Retinal pigment epithelial cell (primary cell): ENCODE results near the gene AMBRA1.

Source experiments
- DNase-seq: peaks from one replicate; pipeline ENCODE4 v3.0.0-alpha.2; 2010; ENCODE audit warnings: low read depth
- H3K4me3 ChIP-seq: 2 replicates; pipeline ENCODE4 v1.5.1; 2011; ENCODE audit warnings: mild to moderate bottlenecking, low read length, control low read depth, moderate library complexity
- TF ChIP-seq, protein P1 (sequence below): conservative IDR thresholded peaks from 2 replicates; pipeline ENCODE4 v1.5.1; 2011; ENCODE audit warnings: low read depth, low read length, control low read depth, inconsistent platforms

Gene AMBRA1

DNA sequence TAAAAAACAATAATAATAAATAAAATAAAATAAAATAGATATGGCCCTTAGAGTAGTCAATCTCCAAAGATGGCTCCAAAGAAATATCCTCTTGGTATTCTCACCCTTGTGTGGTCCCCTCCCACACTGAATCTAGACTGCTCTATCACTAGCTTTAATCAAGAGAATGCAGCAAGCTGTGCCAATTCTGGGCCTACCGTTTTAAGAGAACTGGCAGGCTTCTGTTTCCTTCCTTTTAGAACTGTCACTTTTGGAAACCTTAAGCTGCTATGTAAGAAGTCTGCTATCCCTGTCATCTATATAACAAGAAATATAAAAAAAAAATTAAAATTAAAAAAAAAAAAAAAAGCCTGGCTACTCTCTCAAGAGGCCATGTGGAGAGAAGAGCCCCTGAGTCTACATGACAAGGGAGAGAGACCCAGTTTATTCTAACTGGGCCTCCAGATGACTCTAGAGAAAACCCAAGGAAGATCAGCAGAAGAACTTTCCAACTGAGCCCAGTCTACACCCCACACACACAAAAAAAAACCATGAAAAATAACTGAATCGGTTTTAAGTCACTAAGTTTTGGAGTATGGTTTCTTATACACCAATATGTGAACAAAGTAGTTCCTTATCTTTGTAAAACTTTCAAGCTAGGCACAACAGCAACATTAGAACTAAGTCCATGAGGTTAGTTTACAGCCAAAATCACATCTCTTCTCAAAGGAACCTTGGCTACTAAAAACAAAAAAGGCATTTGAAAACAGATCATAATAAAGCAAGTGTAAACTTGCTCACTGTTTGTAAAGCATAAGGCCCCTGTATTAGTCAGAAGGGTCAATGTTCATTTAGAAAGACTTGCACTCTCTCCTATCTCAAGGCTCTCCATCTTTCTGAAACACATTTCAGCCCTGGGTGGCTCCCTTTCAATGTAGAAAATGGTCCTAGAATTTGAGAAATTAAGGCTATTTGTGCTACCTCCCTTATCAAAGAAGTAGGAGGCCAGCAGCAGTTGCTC is 67.3 kb downstream of the AMBRA1 start:
- no peak for DNase-seq
- TF ChIP-seq, protein P1, sequence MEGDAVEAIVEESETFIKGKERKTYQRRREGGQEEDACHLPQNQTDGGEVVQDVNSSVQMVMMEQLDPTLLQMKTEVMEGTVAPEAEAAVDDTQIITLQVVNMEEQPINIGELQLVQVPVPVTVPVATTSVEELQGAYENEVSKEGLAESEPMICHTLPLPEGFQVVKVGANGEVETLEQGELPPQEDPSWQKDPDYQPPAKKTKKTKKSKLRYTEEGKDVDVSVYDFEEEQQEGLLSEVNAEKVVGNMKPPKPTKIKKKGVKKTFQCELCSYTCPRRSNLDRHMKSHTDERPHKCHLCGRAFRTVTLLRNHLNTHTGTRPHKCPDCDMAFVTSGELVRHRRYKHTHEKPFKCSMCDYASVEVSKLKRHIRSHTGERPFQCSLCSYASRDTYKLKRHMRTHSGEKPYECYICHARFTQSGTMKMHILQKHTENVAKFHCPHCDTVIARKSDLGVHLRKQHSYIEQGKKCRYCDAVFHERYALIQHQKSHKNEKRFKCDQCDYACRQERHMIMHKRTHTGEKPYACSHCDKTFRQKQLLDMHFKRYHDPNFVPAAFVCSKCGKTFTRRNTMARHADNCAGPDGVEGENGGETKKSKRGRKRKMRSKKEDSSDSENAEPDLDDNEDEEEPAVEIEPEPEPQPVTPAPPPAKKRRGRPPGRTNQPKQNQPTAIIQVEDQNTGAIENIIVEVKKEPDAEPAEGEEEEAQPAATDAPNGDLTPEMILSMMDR: no peak
- no peak overlapping the region for H3K4me3 ChIP-seq

DNA sequence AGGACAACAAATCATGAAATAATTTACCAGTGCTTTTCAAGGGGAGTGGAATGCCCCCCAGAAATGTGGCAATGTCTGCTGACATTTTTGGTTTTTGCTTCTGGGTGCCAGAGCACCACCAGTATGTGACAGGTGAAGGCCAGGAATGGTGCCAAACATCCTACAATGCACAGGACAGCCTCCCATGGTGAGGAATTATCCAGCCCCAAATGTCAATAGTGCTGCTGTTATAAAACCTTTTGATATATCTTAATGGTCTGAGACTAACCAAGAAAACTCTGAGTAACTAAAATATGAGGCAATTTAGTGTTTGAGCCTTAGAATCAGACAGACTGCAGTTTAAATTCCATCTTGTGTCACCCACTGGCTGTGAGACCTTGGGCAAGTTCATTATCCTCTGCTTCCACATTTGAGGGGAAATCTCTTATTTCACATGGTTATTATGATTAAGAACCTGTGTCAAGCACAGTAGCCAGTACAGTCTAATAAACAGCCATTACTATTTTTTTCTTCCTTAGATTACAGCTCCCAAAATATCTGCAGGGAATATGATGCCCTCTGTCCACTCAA is 69.5 kb downstream of the AMBRA1 start:
- no peak overlapping the region for H3K4me3 ChIP-seq
- no peak for DNase-seq
- TF ChIP-seq, protein P1: no peak

GRCh38 chr11:46523290-46523689 is 70.5 kb downstream of the AMBRA1 start:
- TF ChIP-seq, protein P1: no peak
- DNase-seq: no peak
- no peak overlapping the region for H3K4me3 ChIP-seq

GRCh38 chr11:46522682-46523281 is 71.0 kb downstream of the AMBRA1 start:
- DNase-seq: no peak
- H3K4me3 ChIP-seq: no peak overlapping the region
- TF ChIP-seq, protein P1: no peak

DNA sequence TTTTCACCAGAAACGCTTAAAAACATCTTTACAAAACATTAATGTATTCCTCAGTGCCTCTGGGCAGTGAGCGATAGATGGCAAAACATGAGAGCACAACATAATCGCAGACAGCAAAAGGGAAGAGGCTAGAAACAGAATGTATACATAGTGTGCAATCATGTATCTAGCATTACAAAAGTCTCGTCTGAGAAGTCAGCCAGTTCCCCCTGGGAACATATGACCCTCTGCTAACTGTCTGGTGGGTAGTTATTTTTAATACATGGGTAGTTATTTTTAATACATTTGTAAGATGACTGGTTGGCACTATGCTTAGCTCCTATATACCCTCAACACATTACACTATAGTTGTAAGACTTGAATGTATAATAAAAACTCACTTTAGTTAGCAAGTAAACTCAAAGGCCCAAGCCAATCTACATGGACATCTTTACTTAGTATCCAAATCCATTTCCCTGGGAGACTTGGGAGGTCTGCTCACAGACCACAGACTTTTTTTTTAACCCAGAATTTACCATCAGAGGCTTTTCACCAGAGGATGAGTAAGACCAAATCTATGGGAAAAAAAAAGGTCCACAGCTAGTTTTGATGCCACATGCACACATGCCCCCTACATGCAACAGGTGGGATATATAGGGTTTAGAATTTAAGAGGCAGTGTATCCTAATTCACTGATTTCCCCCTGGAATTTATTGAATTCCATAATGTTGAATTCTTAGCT is 71.7 kb downstream of the AMBRA1 start:
- no peak for DNase-seq

More for the DNA sequence above, 71.7 kb downstream of the AMBRA1 start:
- TF ChIP-seq, protein P1: peak; percentile 36
- H3K4me3 ChIP-seq: no peak overlapping the region
